Fibroblast of lung (primary cell): ENCODE data around the gene GRP. TPM values are rescaled to one million over a fixed set of nuclear protein-coding genes. Genes with fewer than 3 reads are reported as not detected.

Experiments
- DNase-seq, 2 donors: peaks; one replicate each; pipeline versions ENCODE4 v3.0.0 to v3.0.0-alpha.2; 2010; ENCODE audit warnings: low read depth in 2 of 2
- H2AFZ ChIP-seq: 2 replicates; pipeline ENCODE4 v1.5.1; 2012; ENCODE audit warnings: low read length, control low read depth, inconsistent platforms
- H3K27ac ChIP-seq: 2 replicates; pipeline ENCODE4 v1.5.1; 2011; ENCODE audit warnings: low read length, control low read depth; ENCODE audit not compliant: insufficient read depth
- H3K27me3 ChIP-seq: 2 replicates; pipeline ENCODE4 v1.5.1; 2011; ENCODE audit warnings: mild to moderate bottlenecking, low read length; ENCODE audit not compliant: control insufficient read depth, insufficient read depth
- H3K36me3 ChIP-seq: 2 replicates; pipeline ENCODE4 v1.5.1; 2011; ENCODE audit warnings: low read length; ENCODE audit not compliant: control insufficient read depth, insufficient read depth
- H3K4me1 ChIP-seq: 2 replicates; pipeline ENCODE4 v1.5.1; 2011; ENCODE audit warnings: low read length; ENCODE audit not compliant: control insufficient read depth, insufficient read depth; ENCODE audit errors: extremely low read depth
- H3K4me2 ChIP-seq: 2 replicates; pipeline ENCODE4 v1.5.1; 2011; ENCODE audit warnings: low read length, control low read depth; ENCODE audit not compliant: insufficient read depth; ENCODE audit errors: extremely low read depth
- H3K4me3 ChIP-seq, 4 experiments: fragments of 200-600 bp in 1 of 4; sonication (generic) in 1 of 4; replicated peaks in 1 of 4; 2 replicates each; pipeline ENCODE4 v1.5.1; 2011 to 2016; ENCODE audit warnings: low read length in 4 of 4, low read depth in 3 of 4, mild to moderate bottlenecking in 3 of 4, control low read depth in 2 of 4, inconsistent platforms in 1 of 4, mixed read lengths in 1 of 4; ENCODE audit not compliant: insufficient read depth in 1 of 4; ENCODE audit errors: control extremely low read depth in 1 of 4
- H3K79me2 ChIP-seq: 2 replicates; pipeline ENCODE4 v1.5.1; 2012; ENCODE audit warnings: mild to moderate bottlenecking, low read length, inconsistent platforms; ENCODE audit not compliant: control insufficient read depth, insufficient read depth
- H3K9ac ChIP-seq: 2 replicates; pipeline ENCODE4 v1.5.1; 2011; ENCODE audit warnings: mild to moderate bottlenecking, low read length, control low read depth; ENCODE audit not compliant: insufficient read depth
- H3K9me3 ChIP-seq: 2 replicates; pipeline ENCODE4 v1.5.1; 2012; ENCODE audit warnings: low read depth, low read length; ENCODE audit not compliant: control insufficient read depth, insufficient read depth
- H4K20me1 ChIP-seq: 2 replicates; pipeline ENCODE4 v1.5.1; 2011; ENCODE audit warnings: low read length; ENCODE audit not compliant: control insufficient read depth, insufficient read depth; ENCODE audit errors: extremely low read depth
- EZH2 ChIP-seq: IDR thresholded peaks from 2 replicates; pipeline ENCODE4 v1.5.1; 2012; ENCODE audit warnings: low read length, control low read depth, mild to moderate bottlenecking; ENCODE audit errors: missing control alignments
- polyA plus RNA-seq, 2 donors: library from polyadenylated mRNA; depleted of rRNA in 1 of 2; stranded (reverse) in 1 of 2; unstranded in 1 of 2; fragments of >200 nt; gene quantifications; 2 replicates each; pipeline ENCODE4 v1.2.1, GENCODE V29; 2011 to 2012; ENCODE audit warnings: missing spikeins in 1 of 2
- total RNA-seq: library from RNA; depleted of rRNA; stranded (reverse); fragments of >200 nt; gene quantifications from 2 replicates; pipeline ENCODE4 v1.2.1, GENCODE V29; 2014
- TF ChIP-seq, protein P1 (sequence below), 2 donors: IDR thresholded peaks in 1 of 2; conservative IDR thresholded peaks in 1 of 2; 1 replicate in 1 of 2; 2 replicates in 1 of 2; pipeline ENCODE4 v1.5.1; 2011 to 2012; ENCODE audit warnings: low read length in 2 of 2, control low read depth in 1 of 2, inconsistent platforms in 1 of 2, low read depth in 1 of 2, mild to moderate bottlenecking in 1 of 2

Gene GRP
- total and polyA plus RNA-seq, 2 donors (not counting 1 experiment from before 2014, with no cell fraction given), result not detected

DNA sequence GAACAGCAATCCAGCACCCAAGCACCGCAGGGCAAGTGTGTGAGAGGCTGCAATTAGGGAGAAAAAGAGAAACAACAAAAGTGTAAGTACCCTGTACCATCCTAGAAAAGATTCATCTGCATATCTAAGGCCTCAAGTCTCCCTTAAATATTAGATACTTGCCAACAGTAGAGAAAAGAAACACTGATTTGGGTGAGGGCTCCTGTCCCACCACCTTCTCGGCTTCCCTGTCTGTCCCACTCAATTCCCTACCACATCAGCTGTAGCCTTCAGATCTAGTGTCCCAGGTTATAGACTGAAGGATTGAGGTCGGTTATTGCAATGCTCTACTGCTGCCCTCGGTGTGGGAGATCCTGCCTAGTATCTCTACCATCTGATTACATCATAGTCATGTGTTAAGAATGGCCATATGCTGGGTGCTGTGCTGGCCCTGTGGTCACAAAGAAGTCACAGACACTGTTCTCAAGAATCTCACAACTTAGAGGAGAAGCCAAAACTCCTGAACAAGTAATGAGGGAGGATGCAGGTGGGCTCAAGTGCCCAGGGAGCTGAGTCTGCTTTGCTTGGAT, 50.8 kb downstream of the GRP start:
- Histone ChIP-seq H3K27ac (no peak overlapping the region), H3K27me3 (peaks cover 93% of the 10 kb centered on the region), H2AFZ (no peak overlapping the region), H3K79me2 (no peaks in the 10 kb centered on the region), H3K4me1 (no peaks in the 10 kb centered on the region), H3K9ac (no peak overlapping the region), H3K9me3 (no peaks in the 10 kb centered on the region), H3K36me3 (no peaks in the 10 kb centered on the region), H3K4me2 (no peak overlapping the region), H3K4me3 (no peak overlapping the region), H4K20me1 (no peaks in the 10 kb centered on the region)
- DNase-seq, result no peak
- TF ChIP-seq, protein P1, sequence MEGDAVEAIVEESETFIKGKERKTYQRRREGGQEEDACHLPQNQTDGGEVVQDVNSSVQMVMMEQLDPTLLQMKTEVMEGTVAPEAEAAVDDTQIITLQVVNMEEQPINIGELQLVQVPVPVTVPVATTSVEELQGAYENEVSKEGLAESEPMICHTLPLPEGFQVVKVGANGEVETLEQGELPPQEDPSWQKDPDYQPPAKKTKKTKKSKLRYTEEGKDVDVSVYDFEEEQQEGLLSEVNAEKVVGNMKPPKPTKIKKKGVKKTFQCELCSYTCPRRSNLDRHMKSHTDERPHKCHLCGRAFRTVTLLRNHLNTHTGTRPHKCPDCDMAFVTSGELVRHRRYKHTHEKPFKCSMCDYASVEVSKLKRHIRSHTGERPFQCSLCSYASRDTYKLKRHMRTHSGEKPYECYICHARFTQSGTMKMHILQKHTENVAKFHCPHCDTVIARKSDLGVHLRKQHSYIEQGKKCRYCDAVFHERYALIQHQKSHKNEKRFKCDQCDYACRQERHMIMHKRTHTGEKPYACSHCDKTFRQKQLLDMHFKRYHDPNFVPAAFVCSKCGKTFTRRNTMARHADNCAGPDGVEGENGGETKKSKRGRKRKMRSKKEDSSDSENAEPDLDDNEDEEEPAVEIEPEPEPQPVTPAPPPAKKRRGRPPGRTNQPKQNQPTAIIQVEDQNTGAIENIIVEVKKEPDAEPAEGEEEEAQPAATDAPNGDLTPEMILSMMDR (conservative IDR thresholded peaks at IDR 0.05 in 1 of 2, IDR thresholded peaks at IDR 0.05 in 1 of 2; ENCODE audit: low read depth in 1 of 2, low read length in 2 of 2), result no peak
- TF ChIP-seq EZH2, result peak; percentile 70

DNA sequence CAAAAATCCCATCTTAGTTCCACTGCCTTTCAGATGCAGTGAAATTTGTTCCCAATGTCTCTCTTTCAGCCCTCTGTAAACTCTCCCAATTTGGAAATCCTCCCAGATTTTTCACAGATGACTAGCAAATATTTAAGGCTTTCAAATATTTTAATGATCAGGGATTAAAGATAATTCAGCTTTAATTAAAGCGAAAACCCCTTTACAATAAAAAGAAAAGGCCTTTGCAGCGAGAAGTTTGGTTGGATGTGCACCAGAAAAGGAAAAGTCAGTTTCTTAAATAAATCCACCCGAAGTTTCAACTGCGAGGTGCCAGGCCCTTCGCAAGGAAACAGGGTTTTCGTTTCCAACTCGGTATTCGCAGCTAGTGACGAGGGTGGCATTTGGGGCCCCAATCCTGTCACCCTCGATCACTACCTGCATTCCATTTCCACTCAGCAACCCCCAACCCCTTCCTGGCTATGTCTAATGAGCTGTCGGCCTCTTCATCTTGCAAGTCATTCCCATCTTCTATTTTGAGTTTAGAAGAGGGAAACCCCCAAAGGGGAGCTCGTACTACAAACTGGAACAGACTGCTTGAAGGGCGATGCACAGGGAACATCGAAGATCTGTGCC, 51.8 kb downstream of the GRP start:
- no peaks in the 10 kb centered on the region for H4K20me1 ChIP-seq

DNA sequence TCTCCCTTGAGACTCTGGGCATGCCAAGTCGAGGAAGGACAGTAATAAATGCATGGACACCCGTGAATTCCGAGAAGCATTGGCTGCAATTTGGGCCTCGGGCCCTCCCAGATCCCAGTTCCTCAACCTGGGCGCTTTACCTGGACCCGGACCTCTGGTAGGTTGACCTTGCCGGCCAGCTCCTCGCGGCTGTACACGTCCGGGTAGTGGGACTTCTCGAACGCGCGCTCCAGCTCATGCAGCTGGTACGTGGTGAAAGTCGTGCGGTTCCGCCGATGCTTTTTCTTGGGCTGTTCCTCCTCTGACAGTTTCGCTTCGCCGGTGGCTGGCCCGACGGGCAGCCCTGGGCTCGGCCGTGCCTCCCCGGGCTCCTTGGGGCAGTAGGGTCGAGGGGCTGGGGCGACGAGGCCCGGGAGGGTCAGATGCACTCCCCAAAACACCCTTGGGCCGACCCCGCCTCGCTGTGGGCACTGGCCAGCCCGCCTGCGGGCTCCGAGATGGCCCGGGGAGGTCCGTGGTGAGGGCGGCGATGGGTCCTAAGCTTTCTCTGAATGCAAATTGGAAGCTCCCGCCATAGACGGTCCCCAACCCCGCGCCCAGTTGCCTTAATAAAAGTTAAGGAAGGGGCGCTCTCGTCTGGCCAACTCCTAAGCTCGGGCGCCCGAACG, 52.4 kb downstream of the GRP start:
- H3K9me3 ChIP-seq, result no peaks in the 10 kb centered on the region
- no peaks in the 10 kb centered on the region for H3K79me2 ChIP-seq
- H3K4me1 ChIP-seq, result no peaks in the 10 kb centered on the region
- no peaks in the 10 kb centered on the region for H3K36me3 ChIP-seq
- no peaks in the 10 kb centered on the region for H4K20me1 ChIP-seq
- peaks cover 86% of the 10 kb centered on the region for H3K27me3 ChIP-seq
- H3K9ac ChIP-seq, result no peak overlapping the region
- H3K4me2 ChIP-seq, result peak overlapping the region; percentile 44
- TF ChIP-seq, protein P1 (conservative IDR thresholded peaks at IDR 0.05 in 1 of 2, IDR thresholded peaks at IDR 0.05 in 1 of 2; ENCODE audit: low read depth in 1 of 2, low read length in 2 of 2), result no peak
- TF ChIP-seq EZH2, result peak; percentile 100
- H3K27ac ChIP-seq, result no peak overlapping the region
- no peak for DNase-seq
- H2AFZ ChIP-seq, result no peak overlapping the region
- H3K4me3 ChIP-seq, result peak overlapping the region in 2 of 4 experiments; percentile 16 to 28

More for the DNA sequence above, 51.8 kb downstream of the GRP start:
- Histone ChIP-seq H2AFZ (no peak overlapping the region), H3K9me3 (no peaks in the 10 kb centered on the region), H3K27ac (no peak overlapping the region), H3K4me2 (no peak overlapping the region), H3K36me3 (no peaks in the 10 kb centered on the region), H3K4me1 (no peaks in the 10 kb centered on the region), H3K4me3 (no peak overlapping the region), H3K9ac (no peak overlapping the region), H3K27me3 (peaks cover 93% of the 10 kb centered on the region), H3K79me2 (no peaks in the 10 kb centered on the region)
- DNase-seq, result no peak
- TF ChIP-seq EZH2, result no peak
- TF ChIP-seq, protein P1 (conservative IDR thresholded peaks at IDR 0.05 in 1 of 2, IDR thresholded peaks at IDR 0.05 in 1 of 2; ENCODE audit: low read depth in 1 of 2, low read length in 2 of 2), result no peak
